ENCODE measurements around the gene ZNF836. TPM values are rescaled to one million over a fixed set of nuclear protein-coding genes. Genes with fewer than 3 reads are reported as not detected.
"Not testable (repeated sequence)": the region's sequence is repeated elsewhere in the genome, so short reads cannot be mapped to it uniquely, and the experiment has no call there.

The ZNF836 gene
- 6.3 and 6.7 TPM in 2 replicates for total RNA-seq

DNA sequence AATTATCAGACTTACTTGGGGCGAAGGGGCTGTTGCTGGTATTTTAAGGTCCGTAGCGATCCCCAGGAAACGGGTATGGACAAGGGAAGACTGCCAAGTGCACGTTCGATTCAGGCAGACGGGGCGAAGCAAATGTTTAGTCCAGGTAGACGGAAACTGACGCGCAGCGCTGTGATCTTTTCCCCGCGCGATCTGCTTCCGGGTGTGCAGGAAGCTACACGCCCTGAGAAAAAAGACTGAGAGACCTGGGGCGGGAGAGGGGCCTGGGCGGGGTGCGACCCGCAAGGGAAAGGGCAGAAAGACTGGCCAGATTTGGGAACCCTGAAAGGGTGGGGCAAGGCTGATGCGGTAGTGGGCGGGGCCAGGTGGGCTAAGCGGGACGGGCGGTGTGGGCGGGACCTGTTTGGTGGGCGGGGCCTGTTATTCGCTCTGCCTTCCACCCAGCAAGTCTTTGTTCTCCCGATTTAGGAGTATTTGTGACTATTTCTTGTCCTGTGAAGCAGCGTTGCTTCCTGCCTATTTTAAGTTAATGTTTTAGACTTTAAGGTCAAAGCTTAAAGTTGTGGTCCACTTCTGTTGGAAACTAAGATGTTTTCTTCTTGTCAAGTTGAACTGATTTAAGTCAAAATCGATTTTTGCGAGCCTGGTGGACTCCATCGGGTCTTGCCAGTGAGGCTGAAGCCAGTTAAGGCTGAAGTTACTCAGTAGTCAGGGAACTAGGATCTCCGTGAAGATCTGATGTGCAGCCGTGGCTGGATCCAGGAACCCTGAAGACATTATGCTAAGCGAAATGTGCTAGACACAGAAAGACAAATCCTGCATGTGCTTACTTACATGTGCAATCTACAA lies at the start of gene ZNF836:
Gene ZNF836 (minus strand): TSS at position 301 of the 849 bp plus-strand sequence. CDS start 3,549 bp downstream, outside the sequence.
- H3K4me3 Mint-ChIP-seq: peak within 1 kb of the TSS; percentile 93
- peak; percentile 96 for DNase-seq
- H3K4me1 Mint-ChIP-seq: peaks cover 19% of the 10 kb centered on the region
- peak within 1 kb of the TSS; percentile 94 for H3K27ac Mint-ChIP-seq
- peaks cover 14% of the 10 kb centered on the region for H3K9me3 Mint-ChIP-seq
- H3K27me3 Mint-ChIP-seq: no peaks in the 10 kb centered on the region
- H3K36me3 Mint-ChIP-seq (ENCODE audit: low read depth): peaks cover 38% of the 10 kb centered on the region
- intact Hi-C loops (cut with micrococcal nuclease): loop anchor here (1.0 kb wide), 2 partner anchors 18 to 31 kb away; no protein-coding TSS in a partner anchor

DNA sequence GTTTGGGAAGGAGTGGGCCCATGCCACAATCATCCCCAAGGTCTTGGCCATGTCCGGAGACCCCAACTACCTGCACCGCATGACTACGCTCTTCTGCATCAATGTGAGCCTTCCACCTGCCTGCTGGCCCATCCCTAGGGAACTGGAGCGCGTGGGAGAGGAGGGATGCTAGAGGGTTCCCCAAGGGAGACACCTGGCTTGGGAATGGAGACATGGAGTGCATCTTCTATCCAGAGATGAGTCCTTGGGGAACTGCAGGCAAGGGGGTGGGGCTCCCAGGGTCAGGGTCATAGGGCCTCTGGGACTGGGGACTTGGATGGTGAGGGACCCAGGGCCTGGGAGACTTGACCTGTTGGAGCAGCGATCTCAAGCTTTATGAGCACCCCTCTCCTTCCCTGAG lies 49.6 kb upstream of the ZNF836 start:
- no peak for DNase-seq
- H3K27ac Mint-ChIP-seq: no peak overlapping the region
- no peaks in the 10 kb centered on the region for H3K4me1 Mint-ChIP-seq
- H3K27me3 Mint-ChIP-seq: no peaks in the 10 kb centered on the region
- no peaks in the 10 kb centered on the region for H3K9me3 Mint-ChIP-seq
- H3K36me3 Mint-ChIP-seq (ENCODE audit: low read depth): peaks cover 89% of the 10 kb centered on the region
- intact Hi-C loops (cut with micrococcal nuclease): no loop called here
- no peak overlapping the region for H3K4me3 Mint-ChIP-seq

DNA sequence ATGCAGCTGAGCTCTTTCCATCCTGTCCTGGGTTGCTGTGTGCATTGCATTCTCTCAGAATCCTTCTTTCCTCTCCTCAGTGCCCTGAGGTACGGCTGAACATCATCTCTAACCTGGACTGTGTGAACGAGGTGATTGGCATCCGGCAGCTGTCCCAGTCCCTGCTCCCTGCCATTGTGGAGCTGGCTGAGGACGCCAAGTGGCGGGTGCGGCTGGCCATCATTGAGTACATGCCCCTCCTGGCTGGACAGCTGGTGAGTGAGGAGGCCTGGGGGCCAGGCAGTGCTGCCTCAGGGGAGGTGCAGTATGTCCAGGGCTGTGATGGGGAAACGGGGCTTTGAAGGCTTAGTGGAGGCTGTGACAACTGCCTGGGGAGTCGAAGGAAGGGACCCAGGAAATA lies 48.2 kb upstream of the ZNF836 start:
- Mint-ChIP-seq H3K27me3 (no peaks in the 10 kb centered on the region), H3K36me3 (ENCODE audit: low read depth) (peaks cover 83% of the 10 kb centered on the region), H3K4me1 (no peaks in the 10 kb centered on the region), H3K4me3 (no peak overlapping the region), H3K27ac (no peak overlapping the region), H3K9me3 (no peaks in the 10 kb centered on the region)
- no peak for DNase-seq
- intact Hi-C loops (cut with micrococcal nuclease): no loop called here

DNA sequence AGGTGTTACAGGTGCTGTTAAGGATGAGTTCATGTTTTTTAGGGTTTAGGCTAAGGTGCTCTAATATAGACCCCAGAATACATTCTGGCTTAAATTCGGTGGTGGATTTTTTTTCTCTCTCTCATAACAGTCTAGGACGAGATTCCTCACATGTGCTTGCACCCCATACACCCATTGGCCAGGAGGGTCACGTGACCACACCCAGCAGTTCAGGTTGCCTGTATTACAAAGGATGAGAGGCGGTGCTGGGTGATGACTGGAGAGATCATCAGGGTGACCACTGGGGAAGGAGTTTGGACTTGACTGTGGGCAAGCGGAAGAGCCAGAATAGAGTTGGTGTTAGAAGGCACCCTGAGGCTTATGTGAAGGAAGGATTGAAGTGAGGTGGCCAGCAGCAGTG lies 46.2 kb upstream of the ZNF836 start:
- Mint-ChIP-seq H3K27ac (no peak overlapping the region), H3K9me3 (no peaks in the 10 kb centered on the region), H3K27me3 (no peaks in the 10 kb centered on the region), H3K4me1 (no peaks in the 10 kb centered on the region), H3K4me3 (no peak overlapping the region), H3K36me3 (ENCODE audit: low read depth) (peaks cover 82% of the 10 kb centered on the region)
- DNase-seq: no peak
- intact Hi-C loops (cut with micrococcal nuclease): no loop called here

DNA sequence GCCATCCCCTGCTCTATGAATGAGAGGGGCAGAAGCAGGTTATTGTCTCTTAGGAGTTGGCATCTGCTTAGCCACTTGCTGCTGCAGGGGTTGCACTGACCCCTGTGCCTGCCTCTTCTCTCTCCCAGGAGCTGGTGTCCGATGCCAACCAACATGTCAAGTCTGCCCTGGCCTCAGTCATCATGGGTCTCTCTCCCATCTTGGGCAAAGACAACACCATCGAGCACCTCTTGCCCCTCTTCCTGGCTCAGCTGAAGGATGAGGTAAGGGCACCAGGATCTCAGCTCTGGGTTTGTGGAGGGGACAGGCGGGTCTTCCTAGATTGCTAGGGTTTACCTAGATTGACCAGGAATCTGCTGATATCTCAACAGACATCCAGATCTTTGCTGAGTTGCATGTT lies 45.0 kb upstream of the ZNF836 start:
- no peak overlapping the region for H3K4me3 Mint-ChIP-seq
- no peak for DNase-seq
- H3K36me3 Mint-ChIP-seq (ENCODE audit: low read depth): peaks cover 84% of the 10 kb centered on the region
- H3K4me1 Mint-ChIP-seq: no peaks in the 10 kb centered on the region
- H3K9me3 Mint-ChIP-seq: no peaks in the 10 kb centered on the region
- no peaks in the 10 kb centered on the region for H3K27me3 Mint-ChIP-seq
- intact Hi-C loops (cut with micrococcal nuclease): no loop called here
- no peak overlapping the region for H3K27ac Mint-ChIP-seq

DNA sequence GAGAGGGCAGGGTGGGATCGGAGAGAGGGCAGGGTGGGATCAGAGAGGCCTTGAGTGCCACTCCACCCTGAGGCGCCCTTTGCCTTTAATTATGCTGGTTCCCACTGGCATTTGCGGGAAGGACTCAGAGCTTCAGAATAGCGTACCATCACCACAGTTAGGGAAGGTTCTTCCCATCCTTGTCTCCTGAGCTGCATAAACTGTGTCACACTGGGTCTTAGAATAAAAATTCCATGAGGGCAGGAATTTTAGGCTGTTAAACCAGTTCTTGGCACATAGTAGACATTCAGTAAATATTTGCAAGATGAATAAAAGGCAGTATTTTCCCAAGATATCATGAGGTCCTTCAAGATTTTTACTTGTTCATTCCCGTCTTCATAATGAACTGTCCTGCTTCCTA lies 42.8 kb upstream of the ZNF836 start:
- Mint-ChIP-seq H3K27ac (no peak overlapping the region), H3K27me3 (no peaks in the 10 kb centered on the region), H3K4me3 (no peak overlapping the region), H3K36me3 (ENCODE audit: low read depth) (peaks cover 78% of the 10 kb centered on the region), H3K9me3 (no peaks in the 10 kb centered on the region), H3K4me1 (no peaks in the 10 kb centered on the region)
- DNase-seq: no peak
- intact Hi-C loops (cut with micrococcal nuclease): no loop called here

DNA sequence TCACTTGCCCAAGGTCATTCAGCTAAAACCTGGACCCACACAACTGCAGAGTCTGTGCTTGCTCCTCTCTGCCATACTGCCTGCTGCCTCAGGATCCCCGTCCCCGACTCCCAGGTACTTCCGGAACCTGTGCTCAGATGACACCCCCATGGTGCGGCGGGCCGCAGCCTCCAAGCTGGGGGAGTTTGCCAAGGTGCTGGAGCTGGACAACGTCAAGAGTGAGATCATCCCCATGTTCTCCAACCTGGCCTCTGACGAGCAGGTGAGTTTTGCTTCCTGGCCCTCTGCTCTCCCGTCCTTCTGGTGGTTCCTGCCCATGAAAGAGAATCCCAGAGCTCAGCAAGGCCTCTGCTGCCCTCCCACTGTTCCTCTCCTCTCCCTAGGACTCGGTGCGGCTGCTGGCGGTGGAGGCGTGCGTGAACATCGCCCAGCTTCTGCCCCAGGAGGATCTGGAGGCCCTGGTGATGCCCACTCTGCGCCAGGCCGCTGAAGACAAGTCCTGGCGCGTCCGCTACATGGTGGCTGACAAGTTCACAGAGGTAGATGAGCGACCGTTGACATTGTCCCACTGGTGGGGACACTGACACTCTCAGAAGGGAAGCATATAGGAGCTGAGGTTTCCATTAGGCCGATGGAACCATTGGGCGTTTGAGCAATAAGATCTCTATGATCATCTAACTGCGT lies 41.3 kb upstream of the ZNF836 start:
- no peaks in the 10 kb centered on the region for H3K4me1 Mint-ChIP-seq
- H3K4me3 Mint-ChIP-seq: no peak overlapping the region
- no peaks in the 10 kb centered on the region for H3K27me3 Mint-ChIP-seq
- H3K9me3 Mint-ChIP-seq: no peaks in the 10 kb centered on the region
- peak overlapping the region; percentile 2 for H3K27ac Mint-ChIP-seq
- peaks cover 76% of the 10 kb centered on the region for H3K36me3 Mint-ChIP-seq (ENCODE audit: low read depth)
- intact Hi-C loops (cut with micrococcal nuclease): no loop called here
- DNase-seq: no peak

DNA sequence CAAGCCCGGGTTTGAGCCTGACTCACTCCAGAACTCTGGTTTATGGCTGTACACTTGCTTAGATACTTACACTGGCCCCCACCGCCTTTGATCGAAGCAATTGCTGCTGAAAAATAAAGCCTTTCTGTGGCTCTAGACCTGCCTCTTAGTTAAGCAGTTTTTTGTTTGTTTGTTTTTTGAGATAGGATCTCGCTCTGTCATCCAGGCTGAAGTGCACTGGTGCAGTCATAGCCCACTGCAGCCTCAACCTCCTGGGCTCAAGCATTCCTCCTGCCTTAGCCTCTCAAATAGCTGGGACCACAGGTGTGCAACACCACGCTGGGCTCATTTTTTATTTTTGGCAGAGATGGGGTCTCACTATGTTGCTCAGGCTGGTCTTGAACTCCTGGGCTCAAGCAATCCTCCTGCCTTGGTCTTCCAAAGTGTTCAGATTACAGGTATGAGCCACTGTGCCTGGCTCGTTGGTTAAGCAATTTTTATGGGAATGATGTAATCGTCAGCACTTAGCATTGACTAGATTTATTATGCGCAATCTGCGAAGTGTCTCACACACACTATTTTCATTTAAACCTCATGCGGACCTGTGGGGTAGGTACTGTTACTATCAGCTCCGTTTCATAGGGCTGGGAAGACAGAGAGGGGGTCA lies 40.6 kb upstream of the ZNF836 start:
- DNase-seq: no peak
- H3K4me1 Mint-ChIP-seq: no peaks in the 10 kb centered on the region
- H3K4me3 Mint-ChIP-seq: no peak overlapping the region
- H3K27ac Mint-ChIP-seq: no peak overlapping the region
- peaks cover 75% of the 10 kb centered on the region for H3K36me3 Mint-ChIP-seq (ENCODE audit: low read depth)
- H3K9me3 Mint-ChIP-seq: no peaks in the 10 kb centered on the region
- intact Hi-C loops (cut with micrococcal nuclease): no loop called here
- H3K27me3 Mint-ChIP-seq: no peaks in the 10 kb centered on the region

DNA sequence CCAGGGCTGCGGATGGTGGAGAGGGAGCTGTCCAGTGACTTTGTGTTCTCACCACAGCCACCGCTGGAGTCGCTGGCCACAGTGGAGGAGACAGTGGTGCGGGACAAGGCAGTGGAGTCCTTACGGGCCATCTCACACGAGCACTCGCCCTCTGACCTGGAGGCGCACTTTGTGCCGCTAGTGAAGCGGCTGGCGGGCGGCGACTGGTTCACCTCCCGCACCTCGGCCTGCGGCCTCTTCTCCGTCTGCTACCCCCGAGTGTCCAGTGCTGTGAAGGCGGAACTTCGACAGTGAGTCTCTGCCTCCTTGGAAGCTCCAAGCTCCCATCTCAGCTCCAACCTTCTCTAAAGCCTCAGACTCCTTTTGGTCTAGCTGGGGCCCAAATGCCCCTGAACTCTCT lies 39.8 kb upstream of the ZNF836 start:
- no peak for DNase-seq
- intact Hi-C loops (cut with micrococcal nuclease): no loop called here
- no peak overlapping the region for H3K27ac Mint-ChIP-seq
- H3K27me3 Mint-ChIP-seq: no peaks in the 10 kb centered on the region
- H3K9me3 Mint-ChIP-seq: no peaks in the 10 kb centered on the region
- no peak overlapping the region for H3K4me3 Mint-ChIP-seq
- peaks cover 75% of the 10 kb centered on the region for H3K36me3 Mint-ChIP-seq (ENCODE audit: low read depth)
- no peaks in the 10 kb centered on the region for H3K4me1 Mint-ChIP-seq

DNA sequence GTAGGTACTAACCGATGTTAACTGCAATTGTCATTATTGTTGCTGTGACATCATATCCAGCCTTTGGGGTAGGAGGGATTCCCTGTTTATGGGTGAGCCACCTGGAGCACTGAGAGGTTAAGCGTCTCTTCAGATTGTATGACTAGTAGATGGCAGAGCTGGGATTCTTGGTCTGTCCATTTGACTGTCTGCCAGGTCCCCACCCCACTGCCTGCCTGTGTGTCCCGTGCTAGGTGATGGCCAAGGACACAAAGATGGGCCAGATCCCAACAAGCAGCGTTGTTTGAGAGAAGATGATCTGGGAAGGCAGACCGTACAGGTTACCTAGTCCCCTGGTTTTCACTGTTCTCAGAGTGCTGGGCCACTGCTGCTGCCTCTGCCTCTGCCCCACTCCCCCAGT lies 35.1 kb upstream of the ZNF836 start:
- H3K4me3 Mint-ChIP-seq: no peak overlapping the region
- DNase-seq: no peak
- no peaks in the 10 kb centered on the region for H3K27me3 Mint-ChIP-seq
- H3K36me3 Mint-ChIP-seq (ENCODE audit: low read depth): peaks cover 79% of the 10 kb centered on the region
- peaks cover 11% of the 10 kb centered on the region for H3K4me1 Mint-ChIP-seq
- H3K27ac Mint-ChIP-seq: no peak overlapping the region
- no peaks in the 10 kb centered on the region for H3K9me3 Mint-ChIP-seq
- intact Hi-C loops (cut with micrococcal nuclease): no loop called here

DNA sequence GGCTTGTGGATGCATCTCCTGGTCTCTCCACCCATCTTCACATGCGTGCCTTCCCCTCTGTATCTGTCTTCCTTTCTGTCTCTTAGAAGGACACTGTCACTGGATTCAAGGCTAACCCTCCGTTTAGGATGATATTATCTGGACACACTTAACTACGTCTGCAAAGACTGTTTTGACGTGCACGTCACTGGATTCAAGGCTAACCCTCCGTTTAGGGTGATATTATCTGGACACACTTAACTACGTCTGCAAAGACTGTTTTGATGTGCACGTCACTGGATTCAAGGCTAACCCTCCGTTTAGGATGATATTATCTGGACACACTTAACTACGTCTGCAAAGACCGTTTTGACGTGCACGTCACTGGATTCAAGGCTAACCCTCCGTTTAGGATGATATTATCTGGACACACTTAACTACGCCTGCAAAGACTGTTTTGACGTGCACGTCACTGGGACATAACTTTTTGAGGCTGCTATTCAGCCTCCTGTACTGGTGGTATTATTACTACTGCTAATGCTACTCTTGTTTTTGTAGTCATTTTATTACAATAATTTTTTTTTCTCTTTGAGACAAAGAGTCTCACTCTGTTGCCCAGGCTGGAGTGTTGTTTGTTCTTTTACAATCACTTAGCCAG lies 29.5 kb upstream of the ZNF836 start:
- intact Hi-C loops (cut with micrococcal nuclease); H3K4me3 Mint-ChIP-seq; DNase-seq; H3K9me3 Mint-ChIP-seq; H3K27ac Mint-ChIP-seq; H3K27me3 Mint-ChIP-seq: not testable (repeated sequence)
- H3K4me1 Mint-ChIP-seq: peaks cover 15% of the 10 kb centered on the region
- peaks cover 68% of the 10 kb centered on the region for H3K36me3 Mint-ChIP-seq (ENCODE audit: low read depth)

DNA sequence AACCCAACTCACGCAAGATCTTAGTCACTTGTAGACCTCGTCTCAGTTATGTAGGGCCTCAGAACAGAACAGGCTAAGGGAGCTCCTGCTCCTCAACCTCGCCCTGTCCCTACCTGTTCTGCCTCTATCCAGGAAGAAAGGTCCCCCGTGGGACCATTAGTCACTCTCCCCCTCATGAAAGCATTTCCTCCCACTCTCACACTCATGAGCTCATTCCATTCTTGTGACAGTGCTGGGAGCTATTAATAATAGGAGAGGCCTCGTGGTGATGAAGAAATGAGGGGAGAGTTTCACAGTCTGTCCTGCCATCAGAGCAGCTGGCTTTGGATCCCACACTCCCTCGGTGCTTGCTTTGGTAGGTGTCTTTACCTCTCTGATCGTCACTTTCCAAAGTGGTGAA lies 28.6 kb upstream of the ZNF836 start:
- intact Hi-C loops (cut with micrococcal nuclease): no loop called here
- H3K4me3 Mint-ChIP-seq: no peak overlapping the region
- H3K27ac Mint-ChIP-seq: no peak overlapping the region
- H3K9me3 Mint-ChIP-seq: no peaks in the 10 kb centered on the region
- DNase-seq: no peak
- H3K4me1 Mint-ChIP-seq: peaks cover 11% of the 10 kb centered on the region
- no peaks in the 10 kb centered on the region for H3K27me3 Mint-ChIP-seq
- H3K36me3 Mint-ChIP-seq (ENCODE audit: low read depth): peaks cover 66% of the 10 kb centered on the region

DNA sequence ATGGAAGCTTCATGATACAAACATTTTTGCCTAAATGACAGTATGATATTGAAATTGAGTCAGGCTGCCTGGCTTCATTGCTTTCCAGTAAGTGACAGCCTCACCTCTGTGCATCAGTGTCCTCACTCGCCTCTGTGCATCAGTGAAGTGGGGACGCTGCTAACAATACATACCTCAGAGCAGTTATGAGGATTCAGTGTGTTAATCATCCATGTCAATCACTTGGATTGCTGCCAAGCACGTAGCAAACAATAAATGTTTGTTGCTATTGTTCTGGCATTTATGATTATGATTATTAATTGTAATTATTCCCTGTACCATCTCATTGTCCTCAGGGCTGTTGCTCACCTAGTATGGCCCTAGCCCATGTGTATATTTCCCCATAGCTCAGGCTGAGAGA lies 27.3 kb upstream of the ZNF836 start:
- no peaks in the 10 kb centered on the region for H3K9me3 Mint-ChIP-seq
- no peak overlapping the region for H3K27ac Mint-ChIP-seq
- no peak for DNase-seq
- peaks cover 65% of the 10 kb centered on the region for H3K36me3 Mint-ChIP-seq (ENCODE audit: low read depth)
- intact Hi-C loops (cut with micrococcal nuclease): no loop called here
- no peak overlapping the region for H3K4me3 Mint-ChIP-seq
- peaks cover 11% of the 10 kb centered on the region for H3K4me1 Mint-ChIP-seq
- no peaks in the 10 kb centered on the region for H3K27me3 Mint-ChIP-seq

DNA sequence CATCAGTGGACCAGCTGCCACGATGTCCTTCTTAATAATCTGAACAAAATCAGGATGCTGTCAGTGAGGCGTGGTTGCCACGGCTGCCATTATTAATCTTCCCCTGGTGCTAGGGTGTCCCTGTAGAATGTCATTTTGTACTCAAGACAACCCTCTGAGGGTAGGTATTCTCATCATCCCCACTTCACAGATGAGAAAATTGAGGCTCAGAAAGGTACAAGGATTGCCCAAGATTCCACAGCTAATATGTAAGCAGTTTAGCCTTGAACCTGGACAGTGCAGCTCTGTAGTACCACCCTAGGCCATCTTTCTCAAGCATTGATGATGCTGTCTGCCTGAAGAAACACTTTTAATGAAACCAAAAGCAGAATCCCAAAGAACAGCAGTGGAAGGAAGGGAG lies 26.5 kb upstream of the ZNF836 start:
- Mint-ChIP-seq H3K27me3 (no peaks in the 10 kb centered on the region), H3K27ac (no peak overlapping the region), H3K9me3 (no peaks in the 10 kb centered on the region), H3K4me1 (peaks cover 13% of the 10 kb centered on the region), H3K36me3 (ENCODE audit: low read depth) (peaks cover 64% of the 10 kb centered on the region), H3K4me3 (no peak overlapping the region)
- intact Hi-C loops (cut with micrococcal nuclease): no loop called here
- no peak for DNase-seq
